GM18526 (cell line): Measurements from ENCODE around the gene SLC1A3.

Experiments
- POLR2A ChIP-seq: IDR thresholded peaks from 3 replicates; pipeline ENCODE4 v1.6.1; 2011; ENCODE audit not compliant: insufficient read length; ENCODE audit errors: extremely low read depth

SLC1A3 gene

DNA sequence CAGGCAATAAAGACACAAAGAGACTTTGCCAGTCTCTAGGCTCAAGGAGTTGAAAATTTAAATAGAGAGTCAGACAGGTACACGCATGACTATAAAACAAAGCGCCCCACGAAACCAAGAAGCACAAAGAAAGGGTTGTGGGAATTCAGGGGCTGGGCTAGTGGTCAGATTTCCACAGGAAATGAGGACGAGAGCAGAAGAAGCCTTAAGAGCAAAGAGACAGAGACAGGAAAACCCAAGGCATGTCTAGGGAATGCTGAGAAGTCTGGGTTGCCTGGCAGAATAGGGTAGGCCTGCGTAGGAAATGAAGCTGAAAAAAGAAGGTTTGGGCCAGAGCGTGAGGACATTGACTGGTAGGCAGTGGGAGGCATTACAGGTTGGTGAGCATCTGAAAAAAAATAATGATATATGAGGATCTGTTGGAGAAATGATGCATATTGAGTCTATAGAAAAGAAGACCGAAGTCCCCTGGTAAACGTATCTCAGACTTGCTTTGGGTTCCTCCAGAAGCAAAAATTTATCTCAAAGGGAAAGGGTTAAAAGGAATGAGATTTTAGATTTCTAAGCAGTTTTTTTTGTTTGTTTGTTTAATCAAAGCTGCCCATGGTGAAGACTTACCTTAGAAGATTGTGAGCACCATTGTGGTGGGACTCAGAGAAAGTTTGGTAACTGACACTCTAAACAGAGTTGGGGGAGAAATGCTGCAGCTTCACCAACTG lies 51.8 kb downstream of the SLC1A3 start:
- TF ChIP-seq POLR2A = no peak

GRCh38 chr5:36659411-36659810 lies 53.0 kb downstream of the SLC1A3 start:
- TF ChIP-seq POLR2A = no peak

GRCh38 chr5:36660397-36661049 lies 54.1 kb downstream of the SLC1A3 start:
- no peak for TF ChIP-seq POLR2A

GRCh38 chr5:36661456-36662220 lies 55.2 kb downstream of the SLC1A3 start:
- TF ChIP-seq POLR2A = no peak

DNA sequence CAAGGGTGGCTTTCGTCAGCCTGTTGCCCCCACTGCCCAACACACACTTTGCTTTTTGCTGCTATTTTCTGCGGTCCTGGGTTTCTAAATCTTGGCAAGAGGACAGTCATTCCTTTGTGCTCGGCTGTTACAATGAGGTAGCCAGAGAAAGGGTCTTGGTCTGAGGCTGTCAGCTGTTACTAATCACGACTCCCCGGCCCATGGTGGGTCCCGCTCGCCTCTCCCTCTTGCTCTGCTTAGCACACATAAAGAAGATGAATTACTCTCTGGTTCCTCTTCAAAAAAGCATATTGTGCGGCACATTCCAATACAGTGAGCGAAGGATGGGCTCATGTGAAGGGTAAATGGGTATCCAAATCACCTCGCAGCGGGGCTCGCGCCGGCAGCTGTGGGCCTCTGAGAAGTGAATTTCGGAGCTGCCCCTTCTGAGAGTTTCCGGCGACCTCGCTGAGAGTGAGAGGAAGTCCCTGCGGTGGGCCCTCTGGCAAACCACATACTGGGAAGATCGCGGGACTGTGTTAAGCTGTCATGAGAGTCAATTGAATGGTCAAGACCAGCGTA lies 56.0 kb downstream of the SLC1A3 start:
- no peak for TF ChIP-seq POLR2A

DNA sequence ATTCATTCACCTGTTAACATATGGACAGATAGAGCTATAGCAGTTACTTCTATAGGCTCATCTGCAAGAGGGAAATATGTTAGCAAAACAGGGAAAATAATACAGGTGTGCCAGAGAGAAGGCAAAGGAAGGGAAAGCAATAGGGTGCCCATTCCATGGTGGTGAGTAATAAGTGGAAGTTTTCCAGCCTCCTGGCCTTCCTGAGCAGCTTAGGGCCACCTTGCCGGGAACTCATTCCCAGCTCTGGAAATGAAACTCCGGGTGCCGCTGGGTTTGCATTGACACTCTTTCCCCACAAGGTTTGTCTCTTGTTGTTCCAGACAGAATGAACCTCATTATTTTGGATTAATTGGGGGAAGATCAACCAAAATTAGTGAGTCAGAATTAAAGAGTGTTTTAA lies 58.4 kb downstream of the SLC1A3 start:
- TF ChIP-seq POLR2A = no peak

DNA sequence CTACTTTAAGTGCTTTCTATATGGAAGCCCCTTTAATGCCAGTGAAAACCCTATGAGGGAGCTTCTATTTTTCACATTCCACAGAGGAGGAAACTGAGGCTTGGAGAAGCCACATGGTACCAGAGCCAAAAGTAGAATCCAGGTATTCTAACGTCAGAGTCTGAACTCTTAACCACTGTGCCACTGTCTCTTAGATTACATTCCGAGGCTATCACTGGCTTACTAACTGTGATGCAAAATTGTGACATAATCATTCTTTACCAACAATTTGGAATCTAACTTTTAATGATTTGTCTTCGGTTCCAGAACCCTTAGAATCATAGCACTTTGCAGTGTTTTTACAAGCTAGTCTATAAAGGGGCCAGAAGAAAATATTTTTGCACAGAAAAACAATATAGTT lies 59.2 kb downstream of the SLC1A3 start:
- no peak for TF ChIP-seq POLR2A

GRCh38 chr5:36666274-36666673 lies 59.9 kb downstream of the SLC1A3 start:
- TF ChIP-seq POLR2A = no peak

DNA sequence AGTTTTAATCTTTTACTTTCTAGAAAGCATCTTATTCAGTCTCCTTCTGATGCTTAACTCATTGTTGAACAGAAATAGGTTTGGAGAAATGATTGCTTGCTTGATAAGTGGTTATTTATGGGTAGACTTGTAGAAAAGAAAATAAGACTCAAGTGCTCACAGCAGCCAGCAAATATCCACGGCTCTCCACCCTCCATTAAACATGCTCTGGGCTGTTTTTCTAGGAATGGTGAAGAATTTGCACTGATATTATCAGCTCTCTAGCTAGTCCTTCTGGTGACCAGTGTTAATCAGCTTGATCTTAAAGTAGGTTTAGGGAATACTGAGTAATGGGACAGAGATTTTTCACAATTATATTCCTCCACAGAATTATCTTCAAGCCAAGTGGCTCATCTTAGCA lies 60.6 kb downstream of the SLC1A3 start:
- no peak for TF ChIP-seq POLR2A

- TF ChIP-seq POLR2A = no peak
Measured at GRCh38 chr5:36667824-36668223, 61.4 kb downstream of the SLC1A3 start.

DNA sequence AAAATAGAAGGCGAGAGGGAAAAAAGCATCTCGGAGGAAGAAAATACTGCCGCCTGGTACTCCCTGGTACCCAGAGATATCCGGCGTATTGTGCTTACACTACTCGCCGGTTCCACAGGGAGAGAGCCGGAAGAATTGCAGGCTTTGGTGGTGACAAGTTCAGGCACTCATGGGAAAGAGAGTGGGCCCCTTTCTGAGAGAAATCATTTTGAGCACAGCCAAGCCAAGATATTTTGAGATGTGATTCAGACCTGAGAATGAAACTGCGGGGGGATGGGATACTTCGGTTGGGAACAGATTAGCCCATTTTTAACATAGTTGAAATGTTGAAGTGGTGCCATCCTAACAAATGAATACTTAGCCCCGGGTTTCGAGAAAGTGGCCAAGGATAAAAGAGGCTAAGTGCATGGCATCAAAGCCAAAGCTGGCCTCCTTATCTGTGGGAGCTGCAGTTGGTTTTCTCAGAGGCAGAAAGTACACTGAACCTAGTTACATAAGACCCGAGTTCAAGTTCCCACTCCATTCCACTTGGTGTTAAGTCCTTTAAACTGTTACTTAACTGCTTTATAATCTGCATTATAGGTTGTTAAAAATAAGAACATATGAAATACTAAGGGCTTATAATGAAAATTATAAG lies 62.7 kb downstream of the SLC1A3 start:
- no peak for TF ChIP-seq POLR2A

DNA sequence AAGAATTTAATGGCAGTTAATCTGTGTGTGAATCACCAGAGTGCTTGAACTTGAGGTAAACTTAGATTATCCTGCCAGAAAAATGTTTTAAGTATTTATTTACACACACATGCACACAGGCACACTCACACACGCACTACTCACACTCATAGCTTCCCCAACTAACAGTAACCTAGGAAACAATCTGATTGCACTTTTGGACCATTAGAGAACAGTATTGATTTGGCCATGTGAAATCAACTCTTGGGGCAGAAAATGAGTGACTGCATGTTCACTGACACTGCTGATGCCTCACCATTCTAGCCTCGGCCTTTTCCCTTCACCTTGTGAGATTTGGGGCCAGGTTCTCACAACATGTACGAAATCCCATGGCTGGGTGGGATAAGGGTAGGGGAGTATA lies 64.1 kb downstream of the SLC1A3 start:
- no peak for TF ChIP-seq POLR2A

GRCh38 chr5:36675282-36675681 lies 68.9 kb downstream of the SLC1A3 start:
- no peak for TF ChIP-seq POLR2A

DNA sequence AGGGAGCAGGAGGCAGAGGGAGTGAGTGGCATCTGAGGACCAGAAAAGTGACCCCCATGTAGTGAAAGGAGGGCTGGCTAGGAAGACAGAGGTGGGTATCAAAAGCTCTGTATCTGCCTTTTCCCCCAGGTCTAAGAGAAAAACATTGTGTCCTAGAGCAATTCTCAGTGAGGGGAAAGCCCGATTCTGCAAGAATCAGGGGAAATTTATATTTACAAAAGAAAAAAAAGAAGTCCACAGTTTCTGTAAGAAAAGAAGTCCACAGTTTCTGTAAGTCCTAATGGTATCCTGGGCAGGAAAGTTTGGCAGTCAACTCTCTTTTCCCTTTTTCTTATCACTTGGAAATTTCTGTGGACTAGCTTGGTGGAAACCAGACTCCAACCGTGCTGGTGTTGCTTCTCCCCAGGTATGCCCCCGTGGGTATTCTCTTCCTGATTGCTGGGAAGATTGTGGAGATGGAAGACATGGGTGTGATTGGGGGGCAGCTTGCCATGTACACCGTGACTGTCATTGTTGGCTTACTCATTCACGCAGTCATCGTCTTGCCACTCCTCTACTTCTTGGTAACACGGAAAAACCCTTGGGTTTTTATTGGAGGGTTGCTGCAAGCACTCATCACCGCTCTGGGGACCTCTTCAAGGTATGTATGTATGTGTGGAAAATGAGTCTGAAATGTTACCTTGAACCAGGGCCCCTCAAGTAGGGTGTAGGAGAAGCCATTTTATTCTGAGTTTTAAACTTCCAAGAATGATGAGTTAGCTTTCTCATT lies 73.0 kb downstream of the SLC1A3 start:
- no peak for TF ChIP-seq POLR2A

GRCh38 chr5:36680066-36680465 lies 73.7 kb downstream of the SLC1A3 start:
- TF ChIP-seq POLR2A = no peak
